ENCODE data around the gene AIFM3.
"Not testable (repeated sequence)": the region's sequence is repeated elsewhere in the genome, so short reads cannot be mapped to it uniquely, and the experiment has no call there.

Gene AIFM3

DNA sequence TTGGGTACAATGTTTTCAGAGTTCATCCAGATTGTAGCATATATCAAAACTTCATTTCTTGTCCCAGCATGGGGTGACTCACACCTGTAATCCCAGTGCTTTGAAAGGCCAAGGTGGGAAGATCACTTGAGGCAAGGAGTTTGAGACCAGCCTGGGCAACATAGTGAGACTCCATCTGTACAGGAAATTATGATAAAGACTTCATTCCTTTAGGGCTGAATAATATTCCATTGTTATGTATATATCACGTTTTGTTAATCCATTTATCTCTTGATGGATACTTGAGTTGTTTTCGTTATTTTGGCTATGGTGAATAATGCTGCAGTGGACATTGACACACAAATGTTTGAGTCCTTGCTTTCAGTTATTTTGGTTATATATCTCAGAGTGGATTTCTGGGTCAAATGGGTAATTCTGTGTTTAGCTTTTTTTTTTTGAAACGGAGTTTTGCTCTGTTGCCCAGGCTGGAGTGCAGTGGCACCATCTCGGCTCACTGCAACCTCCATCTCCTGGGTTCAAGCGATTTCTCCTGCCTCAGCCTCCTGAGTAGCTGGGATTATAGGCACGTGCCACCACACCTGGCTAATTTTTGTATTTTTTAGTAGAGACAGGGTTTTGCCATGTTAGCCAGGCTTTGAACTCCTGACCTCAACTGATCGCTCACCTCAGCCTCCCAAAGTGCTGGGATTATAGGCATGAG is 24.7 kb upstream of the AIFM3 start:
- not testable (repeated sequence) for DNase-seq

- no peak for DNase-seq
Observed at GRCh38 chr22:20943104-20943933, 23.7 kb upstream of the AIFM3 start.

DNA sequence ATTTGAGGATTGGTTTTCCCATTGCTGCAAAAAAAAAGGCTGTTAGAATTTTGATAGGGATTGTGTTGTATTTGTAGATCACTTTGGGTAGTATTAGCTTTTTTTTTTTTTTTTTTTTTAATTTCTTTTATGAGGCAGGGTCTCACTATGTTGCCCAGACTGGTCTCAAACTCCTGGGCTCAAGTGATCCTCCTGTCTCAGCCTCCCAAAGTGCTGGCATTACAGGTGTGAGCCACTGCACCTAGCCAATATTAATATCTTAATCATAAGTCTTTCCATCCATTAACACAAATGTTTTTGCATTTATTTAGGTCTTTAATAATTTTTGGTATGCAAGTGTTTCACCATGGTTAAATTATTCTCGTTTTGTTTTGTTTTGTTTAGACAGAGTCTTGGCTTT is 23.0 kb upstream of the AIFM3 start:
- no peak for DNase-seq

GRCh38 chr22:20945578-20945934 is 21.5 kb upstream of the AIFM3 start:
- DNase-seq: no peak

DNA sequence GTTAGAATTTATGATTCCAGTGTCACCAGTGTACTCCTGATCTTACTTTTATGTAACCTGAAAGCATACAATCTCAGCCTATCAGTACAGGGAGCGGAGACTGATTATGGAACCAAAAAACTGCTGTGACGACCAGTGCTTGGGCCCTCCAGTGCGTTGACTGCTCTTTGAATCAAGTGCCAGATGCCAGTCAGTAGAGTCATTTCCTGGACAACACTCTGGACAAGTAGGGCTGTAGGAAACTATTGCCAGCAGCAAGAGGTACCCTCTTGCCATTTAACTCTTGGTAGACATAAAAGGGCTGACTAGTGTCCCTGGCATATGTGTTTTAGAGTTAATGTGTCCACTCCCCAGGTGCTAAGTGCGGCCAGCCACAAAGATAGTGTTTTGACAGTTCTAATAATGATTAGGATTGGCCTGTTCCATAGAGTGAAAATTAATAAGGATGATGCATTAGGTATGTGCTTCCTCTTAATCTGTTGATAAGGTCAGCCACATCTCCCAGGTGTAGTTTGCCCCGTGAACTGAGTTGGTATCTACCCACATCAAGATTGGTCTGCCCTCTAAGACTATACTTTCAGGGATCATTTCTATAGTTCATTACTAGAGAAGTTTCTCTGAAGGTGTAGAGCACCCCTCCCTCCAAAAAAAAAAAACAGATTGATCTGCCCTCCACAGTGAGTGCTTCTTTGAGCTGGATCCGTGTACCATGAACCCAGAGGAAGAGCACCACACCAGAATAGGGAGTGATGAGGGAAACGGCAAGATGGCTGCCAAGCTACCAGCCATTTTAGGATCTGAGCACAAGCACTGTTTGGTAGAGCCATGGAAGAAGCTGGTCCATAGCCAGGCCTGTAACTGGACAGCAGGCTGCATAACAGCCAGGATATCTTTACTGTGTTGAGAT is 20.7 kb upstream of the AIFM3 start:
- DNase-seq: no peak

- no peak for DNase-seq
Observed at GRCh38 chr22:20946991-20947390, 20.1 kb upstream of the AIFM3 start.

- DNase-seq: no peak
Observed at GRCh38 chr22:20948450-20948849, 18.6 kb upstream of the AIFM3 start.

DNA sequence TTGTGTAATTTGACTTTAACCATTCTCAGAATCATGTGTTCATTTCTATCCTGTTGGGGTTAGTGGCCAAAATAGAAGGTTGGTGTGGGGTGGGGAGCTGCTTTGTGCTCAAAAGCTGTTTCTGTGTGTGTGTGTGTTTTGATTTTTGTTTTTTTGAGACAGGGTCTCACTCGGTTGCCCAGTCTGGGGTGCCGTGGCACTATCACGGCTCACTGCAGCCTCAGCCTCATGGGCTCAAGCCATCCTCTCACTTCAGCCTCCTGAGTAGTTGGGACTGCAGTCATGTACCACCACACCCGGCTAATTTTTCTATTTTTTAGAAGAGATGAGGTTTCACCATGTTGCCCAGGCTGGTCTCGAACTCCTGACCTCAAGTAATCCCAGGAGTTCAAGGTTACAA is 18.1 kb upstream of the AIFM3 start:
- no peak for DNase-seq

GRCh38 chr22:20949698-20950183 is 17.3 kb upstream of the AIFM3 start:
- no peak for DNase-seq

DNA sequence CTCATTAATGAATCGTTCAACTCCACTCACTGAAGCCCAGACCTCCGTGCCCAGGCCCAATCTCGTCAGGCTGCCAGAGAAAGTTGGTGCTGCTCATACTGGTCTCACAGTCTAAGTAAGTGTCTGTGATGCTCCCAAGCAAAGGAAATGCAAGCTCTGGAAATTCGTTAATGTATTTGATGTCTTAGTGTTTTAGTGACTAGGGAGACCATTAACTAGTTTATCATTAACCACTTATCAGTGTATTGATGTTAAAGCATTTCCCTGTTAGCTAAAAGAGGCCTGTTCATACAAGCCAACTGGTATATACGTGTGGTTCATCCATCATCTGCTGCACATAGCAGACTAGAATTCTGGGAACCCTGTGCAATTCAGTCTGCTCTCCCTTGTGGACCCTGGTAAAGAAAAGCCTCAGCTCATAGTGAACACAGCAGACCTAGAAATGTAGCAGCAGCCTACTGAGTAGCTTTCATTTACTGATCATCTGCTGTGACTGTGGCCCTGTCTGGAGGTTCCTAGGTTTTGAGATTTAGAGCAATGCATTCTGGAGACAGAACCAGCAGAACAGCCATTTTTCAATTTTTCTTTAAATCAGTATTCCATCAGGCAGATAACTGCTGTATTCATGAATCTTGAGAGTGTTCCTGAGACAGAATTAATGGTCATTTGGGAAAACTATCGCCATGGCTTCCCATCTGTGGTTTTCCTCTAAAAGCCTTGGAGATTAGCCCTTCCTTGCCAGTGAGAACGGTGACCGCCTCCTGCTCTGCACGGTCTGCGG is 15.7 kb upstream of the AIFM3 start:
- DNase-seq: no peak

DNA sequence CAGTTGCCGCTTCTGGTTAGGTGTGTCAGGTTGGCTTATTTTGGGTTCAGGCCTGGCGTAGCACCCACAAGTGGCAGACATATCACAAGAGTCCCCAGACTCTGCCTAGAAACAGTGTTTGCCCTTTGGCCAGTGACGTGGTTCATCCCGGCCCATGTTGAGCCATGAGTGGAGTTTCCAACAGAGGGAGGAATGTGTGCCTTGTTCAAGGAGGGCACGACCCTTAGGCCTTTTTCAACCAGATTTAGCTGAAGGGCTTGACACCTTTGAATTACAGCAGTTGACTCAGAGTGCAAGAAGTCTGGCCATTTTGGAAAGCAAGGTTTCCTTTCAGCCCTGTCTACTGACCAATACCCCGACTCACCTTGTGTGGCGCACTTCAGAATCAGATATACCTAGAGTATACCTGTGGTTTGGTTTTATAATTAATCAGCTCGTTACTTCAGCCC is 15.1 kb upstream of the AIFM3 start:
- no peak for DNase-seq

- DNase-seq: no peak
Observed at GRCh38 chr22:20952544-20953341, 14.3 kb upstream of the AIFM3 start.

- no peak for DNase-seq
Observed at GRCh38 chr22:20953342-20953608, 13.8 kb upstream of the AIFM3 start.

DNA sequence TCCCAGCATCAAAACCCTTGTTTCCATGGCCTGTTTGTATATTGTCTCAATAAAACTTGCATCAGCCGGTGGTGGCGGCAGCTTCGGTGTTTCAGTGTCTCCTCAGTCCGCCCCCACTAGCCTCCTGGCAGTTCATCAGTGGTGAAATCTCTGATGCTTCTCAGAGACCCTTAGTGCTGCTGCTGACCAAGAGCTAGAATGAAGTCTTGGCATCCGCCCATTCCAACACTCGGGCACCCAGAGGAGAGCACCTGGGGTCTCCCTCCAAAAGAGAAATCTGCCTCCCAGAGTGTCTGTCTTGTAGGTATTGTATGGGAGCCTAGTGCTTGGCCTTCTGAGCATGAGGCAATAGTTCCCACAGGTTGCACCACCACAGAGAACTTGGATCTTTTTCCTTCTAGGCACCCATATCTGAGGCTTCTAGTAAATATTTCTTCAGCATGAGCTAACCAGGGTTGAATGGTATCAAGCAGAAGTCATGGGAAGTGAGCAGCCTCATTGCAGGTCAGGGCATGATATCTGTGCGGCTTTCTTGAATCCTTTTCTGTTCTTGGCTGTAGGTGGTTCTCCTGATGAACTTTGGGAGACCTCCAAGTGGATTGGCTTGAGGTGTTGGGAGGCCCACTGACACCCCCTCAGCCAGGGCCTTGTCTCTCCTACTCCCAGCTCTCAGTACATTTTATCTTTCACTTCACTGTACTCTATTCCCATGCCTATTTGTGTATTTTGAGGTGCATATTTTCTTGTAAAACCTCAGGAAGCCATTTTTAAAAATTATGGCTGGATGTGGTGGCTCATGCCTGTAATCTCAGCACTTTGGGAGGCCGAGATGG is 13.2 kb upstream of the AIFM3 start:
- no peak for DNase-seq

DNA sequence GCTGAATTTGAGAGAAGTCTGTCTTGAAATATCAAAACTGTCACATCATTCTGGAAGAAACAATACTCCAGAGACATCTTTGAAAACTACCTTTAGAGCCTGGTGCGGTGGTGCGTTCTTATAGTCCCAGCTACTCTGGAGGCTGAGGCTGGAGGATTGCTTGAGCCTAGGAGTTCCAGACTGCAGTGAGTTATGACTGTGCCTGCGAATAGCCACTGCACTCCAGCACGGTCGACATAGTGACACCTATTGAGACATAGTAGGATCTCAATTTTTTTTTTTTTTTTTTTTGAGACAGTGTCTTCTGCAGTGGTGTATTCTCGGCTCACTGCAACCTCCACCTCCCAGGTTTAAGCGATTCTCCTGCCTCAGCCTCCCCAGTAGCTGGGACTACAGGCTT is 11.5 kb upstream of the AIFM3 start:
- no peak for DNase-seq

DNA sequence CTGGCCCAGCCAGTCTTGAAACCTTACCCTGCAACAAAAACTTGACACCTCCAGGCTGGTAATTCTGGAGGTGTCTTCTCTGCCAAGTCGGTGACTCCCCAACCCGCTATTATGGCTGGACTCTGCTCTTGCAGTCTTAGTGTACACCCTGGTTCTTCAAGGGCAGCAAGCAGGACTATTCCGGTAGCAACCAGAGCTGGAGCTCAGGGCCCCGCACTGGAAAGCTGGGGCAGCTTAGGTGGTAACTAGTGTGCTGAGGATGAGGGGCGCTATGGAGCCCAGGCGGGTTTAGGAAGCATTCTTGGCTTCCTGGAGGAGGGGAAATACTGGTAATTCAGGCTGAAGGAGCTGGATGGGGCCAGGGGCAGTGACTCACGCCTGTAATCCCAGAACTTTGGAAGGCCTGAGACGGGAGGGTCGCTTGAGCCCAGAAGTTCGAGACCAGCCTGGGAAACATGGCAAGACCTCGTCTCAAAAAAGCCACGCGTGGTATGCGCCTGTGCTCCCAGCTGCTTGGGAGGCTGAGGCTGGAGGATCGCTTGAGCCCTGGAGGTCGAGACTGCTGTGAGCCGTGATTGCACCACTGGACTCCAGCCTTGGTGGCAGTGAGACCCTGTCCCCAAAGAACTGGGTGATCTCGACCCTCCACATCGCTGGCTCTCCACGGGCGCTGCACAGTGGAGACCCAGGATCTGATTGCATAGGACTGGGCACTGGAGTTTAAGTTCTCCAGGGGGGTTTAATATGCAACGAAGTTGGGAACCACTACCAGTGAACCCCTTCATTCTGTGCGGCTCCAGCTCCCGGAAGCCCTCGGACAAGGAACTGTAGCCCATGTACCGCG is 10.6 kb upstream of the AIFM3 start:
- no peak for DNase-seq

- no peak for DNase-seq
Observed at GRCh38 chr22:20957102-20957682, 9.9 kb upstream of the AIFM3 start.

- no peak for DNase-seq
Observed at GRCh38 chr22:20957683-20958431, 9.2 kb upstream of the AIFM3 start.

Measured in activated naive CD4-positive, alpha-beta T cell (primary cell).